Left colon (tissue), 2 donors: ENCODE results near the gene MAP2K2. TPM values are rescaled to one million over a fixed set of nuclear protein-coding genes. Genes with fewer than 3 reads are reported as not detected.

Experiments
- ATAC-seq: fragments of 200-7000 bp; cut with Tn5 transposase; one replicate; pipeline ENCODE4 v1.9.1; 2020; ENCODE audit warnings: mild to moderate bottlenecking, moderate library complexity
- DNase-seq, 2 donors: peaks; one replicate each; pipeline ENCODE4 v3.0.0-alpha.2; 2020
- intact Hi-C, 2 donors: fragments of 100-400 bp; cut with DNase I in 1 of 2; cut with micrococcal nuclease in 1 of 2; formaldehyde crosslinking; loops; one replicate each; pipeline versions ENCODE4 v1.11.2 to v1.14.0; 2022; cut with DNase I, micrococcal nuclease
- total RNA-seq, 2 donors: library from RNA; stranded (reverse); fragmentation: NEBNext Ultra II Directional; extraction: Animal tissue kit (Norgen Biotek cat#: 25700); gene quantifications; one replicate each; pipeline ENCODE4 v1.2.1, GENCODE V29; 2021
- donor health status: DM: no; HTN: no; CAD: no.
- donor health status: DM: yes; HTN: yes; CAD: no.

Gene MAP2K2
- total RNA-seq, 2 donors from 2014 or later, result 208 to 229 TPM

- ATAC-seq, result peak; percentile 18
Measured at GRCh38 chr19:4053423-4054324, 70.2 kb downstream of the MAP2K2 start.

DNA sequence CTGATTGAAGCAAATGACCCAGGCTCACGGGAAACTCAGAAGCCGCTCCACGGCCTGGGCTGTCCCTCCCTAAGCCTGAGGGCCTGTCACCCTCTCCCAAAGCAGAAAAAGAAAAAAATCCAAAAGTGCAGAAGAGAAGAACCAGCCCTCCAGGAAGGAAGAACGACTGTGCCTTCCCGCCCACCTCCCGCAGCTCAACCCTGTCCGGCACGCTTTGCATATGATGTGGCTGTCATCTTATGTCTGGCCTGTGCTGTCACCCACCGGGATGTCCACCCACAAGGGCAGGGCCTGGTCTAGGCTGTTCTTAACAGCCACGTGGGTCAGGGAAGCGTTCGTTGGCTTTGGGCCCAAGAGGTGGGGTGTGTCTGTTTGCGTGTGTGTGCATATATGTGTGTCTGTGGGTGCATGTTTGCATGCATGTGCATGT, 70.9 kb downstream of the MAP2K2 start:
- intact Hi-C loops, result no loop called here
- DNase-seq, result peak; percentile 80 to 82
- ATAC-seq, result peak; percentile 46

More at GRCh38 chr19:4053423-4054324, 70.2 kb downstream of the MAP2K2 start:
- DNase-seq, result peak in 1 of 2 donors; percentile 72
- intact Hi-C loops, result no loop called here

- DNase-seq (peak; percentile 92 to 95), ATAC-seq (peak; percentile 68)
- intact Hi-C loops, result no loop called here
Measured at GRCh38 chr19:4052114-4052992, 71.6 kb downstream of the MAP2K2 start.

- DNase-seq, result peak; percentile 48 to 59
- intact Hi-C loops, result no loop called here
- peak; percentile 3 for ATAC-seq
Measured at GRCh38 chr19:4051175-4052101, 72.5 kb downstream of the MAP2K2 start.

DNA sequence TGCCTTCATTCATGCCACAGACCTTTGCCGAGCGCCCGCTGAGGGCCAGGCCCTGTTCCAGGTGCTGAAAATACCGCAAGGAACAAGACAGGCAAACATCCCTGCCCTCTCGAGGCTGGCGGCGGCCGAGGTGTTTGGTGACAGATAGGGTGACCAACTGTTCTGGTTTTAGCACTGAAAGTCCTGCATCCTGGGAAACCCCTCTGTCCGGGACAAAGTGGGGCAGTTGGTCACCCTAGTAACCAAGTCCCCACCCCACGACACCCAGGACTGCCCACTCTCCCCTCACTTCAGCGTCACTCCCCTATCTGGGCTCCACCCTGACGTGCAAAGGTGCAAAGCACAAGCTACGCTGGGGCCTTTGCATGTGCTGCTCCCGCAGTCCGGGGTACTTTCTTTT, 74.5 kb downstream of the MAP2K2 start:
- no peak for DNase-seq
- intact Hi-C loops, result no loop called here
- no peak for ATAC-seq

- DNase-seq (no peak), ATAC-seq (no peak)
- intact Hi-C loops, result no loop called here
Measured at GRCh38 chr19:4046946-4047683, 76.8 kb downstream of the MAP2K2 start.

GRCh38 chr19:4046362-4046691, 77.6 kb downstream of the MAP2K2 start:
- intact Hi-C loops, result no loop called here
- no peak for DNase-seq
- ATAC-seq, result no peak

DNA sequence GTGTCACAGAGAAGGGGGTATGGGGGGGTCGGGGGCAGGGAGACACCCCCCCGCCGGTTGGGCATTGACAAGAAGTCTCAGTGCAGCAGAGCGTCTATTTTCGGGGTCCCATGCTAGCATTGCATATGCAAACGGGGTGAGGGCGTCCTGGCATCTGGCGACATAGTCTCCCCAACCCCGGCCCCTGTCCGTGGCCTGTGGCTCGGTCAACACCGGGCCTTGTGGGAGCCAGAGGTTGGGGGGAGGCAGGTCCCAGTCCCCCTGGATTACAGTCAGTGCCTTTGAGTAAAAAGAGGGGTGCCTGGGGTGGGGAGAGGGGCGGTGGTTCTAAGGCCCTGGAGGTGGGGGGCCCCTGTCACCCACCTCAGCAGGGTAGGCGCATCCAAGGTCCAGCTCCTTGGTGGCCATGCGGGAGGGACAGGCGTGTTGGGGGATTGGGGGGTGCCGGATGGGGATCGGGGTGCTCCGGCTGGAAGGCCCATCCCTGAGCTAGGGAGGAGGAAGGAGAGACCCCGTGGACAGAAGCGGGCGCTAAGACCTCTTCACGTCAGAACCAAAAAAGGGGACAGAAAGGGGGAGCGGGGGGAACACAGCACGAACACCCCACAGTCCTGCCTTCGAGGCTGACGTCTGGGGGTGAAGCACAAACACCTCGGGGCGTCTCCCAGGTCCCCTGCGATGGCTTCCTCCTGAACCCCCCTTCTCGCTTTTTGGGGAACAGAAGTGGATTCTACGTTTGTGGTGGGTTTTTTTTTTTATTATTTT, 78.1 kb downstream of the MAP2K2 start:
- DNase-seq, result no peak
- no peak for ATAC-seq
- intact Hi-C loops, result no loop called here

GRCh38 chr19:4044990-4045465, 78.9 kb downstream of the MAP2K2 start:
- intact Hi-C loops, result no loop called here
- ATAC-seq (no peak), DNase-seq (no peak)

GRCh38 chr19:4043966-4044715, 79.8 kb downstream of the MAP2K2 start:
- no peak for DNase-seq
- ATAC-seq, result no peak
- intact Hi-C loops, result no loop called here

DNA sequence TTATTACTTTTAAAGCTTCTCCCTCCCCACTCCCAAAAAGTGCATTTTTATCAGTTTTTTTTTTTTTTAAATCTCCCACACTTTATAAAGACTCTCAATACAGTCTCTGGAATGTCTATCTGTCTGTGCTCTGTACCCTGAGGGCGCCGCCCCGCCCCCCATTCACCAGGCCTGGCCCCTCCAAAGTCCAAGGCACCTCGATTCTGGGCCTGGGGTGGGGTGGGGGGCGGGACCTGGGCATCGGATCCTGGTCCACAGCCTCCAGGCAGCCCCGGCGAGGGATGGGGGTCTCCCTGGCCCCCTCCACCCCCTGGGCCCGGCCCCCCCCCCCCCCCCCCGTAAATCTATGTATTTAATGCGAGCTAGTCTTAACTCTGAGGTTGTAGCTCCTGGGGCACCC, 80.5 kb downstream of the MAP2K2 start:
- no peak for ATAC-seq
- DNase-seq, result no peak
- intact Hi-C loops, result no loop called here

- ATAC-seq (peak; percentile 40), DNase-seq (peak in 1 of 2 donors; percentile 49)
- intact Hi-C loops, result no loop called here
Measured at GRCh38 chr19:4042731-4043082, 81.2 kb downstream of the MAP2K2 start.

DNA sequence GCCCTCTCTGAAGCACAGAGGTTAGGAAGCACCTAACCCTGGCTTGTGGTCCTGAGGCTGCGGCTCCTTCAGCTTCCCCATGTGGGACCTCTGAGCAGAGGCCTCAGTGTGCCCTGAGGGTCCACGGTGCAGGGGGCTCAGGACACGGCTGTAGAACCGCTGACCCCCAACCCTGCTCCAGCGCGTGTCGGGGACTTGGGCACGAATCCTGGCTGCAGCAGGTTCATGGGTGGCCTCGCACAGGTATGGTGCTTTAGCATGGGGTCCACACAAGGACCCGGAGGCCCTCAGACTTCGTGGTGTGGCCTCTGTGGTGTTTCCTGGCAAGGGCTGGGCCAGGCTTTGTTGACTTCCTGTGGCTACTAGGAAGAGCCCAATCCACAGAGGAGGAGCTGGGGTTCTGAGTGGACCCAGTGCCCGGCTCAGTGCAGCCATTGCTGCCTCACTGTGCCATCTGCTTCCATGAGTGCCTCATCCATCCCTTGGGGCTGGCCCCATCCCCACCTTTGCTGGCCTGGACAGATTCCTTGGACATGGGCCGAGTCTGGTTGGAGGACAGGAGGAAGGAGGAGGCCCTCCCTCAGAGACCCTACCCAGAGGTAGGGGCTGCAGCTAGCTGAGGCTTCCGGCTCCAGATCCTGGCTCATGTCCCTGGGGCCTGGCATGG, 81.7 kb downstream of the MAP2K2 start:
- intact Hi-C loops, result no loop called here
- DNase-seq, result no peak

More for the DNA sequence above, 81.7 kb downstream of the MAP2K2 start:
- ATAC-seq, result peak; percentile 21
